Left lung (tissue), 10 donors: ENCODE data around the gene ASB6. TPM values are rescaled to one million over a fixed set of nuclear protein-coding genes. Genes with fewer than 3 reads are reported as not detected.

Source experiments
- ATAC-seq: fragments of 200-7000 bp; cut with Tn5 transposase; one replicate; pipeline ENCODE4 v1.9.1; 2020; ENCODE audit warnings: moderate library complexity
- DNase-seq, 4 donors: peaks; one replicate each; pipeline ENCODE4 v3.0.0-alpha.2; 2013 to 2020
- H3K27ac ChIP-seq, 2 donors: fragments of 200-600 bp; sonication (generic) in 1 of 2; one replicate each; pipeline versions ENCODE4 v1.5.0 to v1.8.0; 2020 to 2021
- H3K27me3 ChIP-seq, 2 donors: fragments of 200-600 bp; sonication (generic) in 1 of 2; one replicate each; pipeline versions ENCODE4 v1.5.0 to v1.8.0; 2020 to 2021
- H3K36me3 ChIP-seq, 2 donors: fragments of 200-600 bp; sonication (generic) in 1 of 2; one replicate each; pipeline versions ENCODE4 v1.5.0 to v1.8.0; 2020 to 2021
- H3K4me1 ChIP-seq, 2 donors: fragments of 200-600 bp; one replicate each; pipeline ENCODE4 v1.8.0; 2021
- H3K4me3 ChIP-seq, 2 donors: fragments of 200-600 bp; sonication (generic) in 1 of 2; one replicate each; pipeline versions ENCODE4 v1.5.0 to v1.8.0; 2020 to 2021; ENCODE audit warnings: mild to moderate bottlenecking in 1 of 2
- H3K9me3 ChIP-seq, 2 donors: fragments of 200-600 bp; sonication (generic) in 1 of 2; one replicate each; pipeline versions ENCODE4 v1.5.0 to v1.8.0; 2020 to 2021
- CTCF ChIP-seq, 2 donors: fragments of 200-600 bp; sonication (generic) in 1 of 2; IDR thresholded peaks; one replicate each; pipeline versions ENCODE4 v1.5.0 to v1.8.0; 2021; ENCODE audit warnings: antibody characterized with exemption in 2 of 2
- intact Hi-C, 2 donors: fragments of 100-400 bp; cut with DNase I; formaldehyde crosslinking; loops; one replicate each; pipeline versions ENCODE4 v1.11.2 to v1.14.2; 2022
- polyA plus RNA-seq, 6 donors: library from polyadenylated mRNA; unstranded; fragments of 120-200 nt; gene quantifications; one replicate each; pipeline ENCODE4 v1.2.1, GENCODE V29; 2013; ENCODE audit not compliant: insufficient read length in 6 of 6
- total RNA-seq, 2 donors: library from RNA; stranded (reverse); fragmentation: NEBNext Ultra II Directional; extraction: Animal tissue kit (Norgen Biotek cat#: 25700); gene quantifications; one replicate each; pipeline ENCODE4 v1.2.1, GENCODE V29; 2021
- donor health status: DM: no; HTN: yes; CAD: no.
- donor health status: DM: no; HTN: no; CAD: no.

ASB6 gene
- total and polyA plus RNA-seq, 8 donors, result 14.0 to 18.0 (median 15.7) TPM

- ATAC-seq, result no peak
- H3K36me3 ChIP-seq, result no peaks in the 10 kb centered on the region
Measured at GRCh38 chr9:129650680-129651235, 8.8 kb upstream of the ASB6 start.

GRCh38 chr9:129649726-129650679 lies 8.1 kb upstream of the ASB6 start:
- Histone ChIP-seq H3K4me3 (no peak overlapping the region), H3K27me3 (no peaks in the 10 kb centered on the region), H3K27ac (no peak overlapping the region), H3K9me3 (no peaks in the 10 kb centered on the region), H3K36me3 (no peaks in the 10 kb centered on the region), H3K4me1 (no peaks in the 10 kb centered on the region)
- intact Hi-C loops, result loop anchor here in 1 of 2 donors (5.0 kb wide), 1 partner anchor 137 kb away; no protein-coding TSS in a partner anchor
- TF ChIP-seq CTCF (IDR thresholded peaks at IDR 0.05), result no peak
- ATAC-seq (no peak), DNase-seq (peak in 1 of 4 donors; percentile 62)

More at GRCh38 chr9:129650680-129651235, 8.8 kb upstream of the ASB6 start:
- Histone ChIP-seq H3K27ac (no peak overlapping the region), H3K27me3 (no peaks in the 10 kb centered on the region), H3K4me1 (no peaks in the 10 kb centered on the region), H3K9me3 (no peaks in the 10 kb centered on the region), H3K4me3 (no peak overlapping the region)
- intact Hi-C loops, result no loop called here
- no peak for DNase-seq
- TF ChIP-seq CTCF (IDR thresholded peaks at IDR 0.05), result no peak

GRCh38 chr9:129648764-129649115 lies 6.8 kb upstream of the ASB6 start:
- Histone ChIP-seq H3K4me3 (no peak overlapping the region), H3K36me3 (no peaks in the 10 kb centered on the region), H3K9me3 (no peaks in the 10 kb centered on the region), H3K27me3 (no peaks in the 10 kb centered on the region), H3K27ac (no peak overlapping the region), H3K4me1 (no peaks in the 10 kb centered on the region)
- ATAC-seq (no peak), DNase-seq (peak in 1 of 4 donors; percentile 65)
- TF ChIP-seq CTCF (IDR thresholded peaks at IDR 0.05), result no peak
- intact Hi-C loops, result loop anchor here in 1 of 2 donors (5.0 kb wide), 1 partner anchor 139 kb away; no protein-coding TSS in a partner anchor

- Histone ChIP-seq H3K9me3 (no peaks in the 10 kb centered on the region), H3K4me3 (no peak overlapping the region), H3K36me3 (no peaks in the 10 kb centered on the region), H3K4me1 (no peaks in the 10 kb centered on the region), H3K27me3 (no peaks in the 10 kb centered on the region), H3K27ac (no peak overlapping the region)
- intact Hi-C loops, result loop anchor here in 1 of 2 donors (5.0 kb wide), 1 partner anchor 139 kb away; no protein-coding TSS in a partner anchor
- no peak for TF ChIP-seq CTCF (IDR thresholded peaks at IDR 0.05)
- DNase-seq (no peak), ATAC-seq (no peak)
Measured at GRCh38 chr9:129648092-129648763, 6.3 kb upstream of the ASB6 start.
